IPS-15b (cell line): ENCODE results near the gene DOK6.
"Not testable (repeated sequence)": the region's sequence is repeated elsewhere in the genome, so short reads cannot be mapped to it uniquely, and the experiment has no call there.

ENCODE experiments used
- H3K27me3 ChIP-seq: one replicate; pipeline ENCODE4 v1.6.1; 2013; ENCODE audit warnings: low read length; ENCODE audit not compliant: control insufficient read depth, insufficient read depth
- H3K36me3 ChIP-seq: one replicate; pipeline ENCODE4 v1.6.1; 2013; ENCODE audit warnings: low read length; ENCODE audit not compliant: control insufficient read depth, insufficient read depth
- H3K4me1 ChIP-seq: one replicate; pipeline ENCODE4 v1.6.1; 2013; ENCODE audit warnings: mild to moderate bottlenecking, low read length; ENCODE audit not compliant: control insufficient read depth, insufficient read depth
- H3K4me3 ChIP-seq: one replicate; pipeline ENCODE4 v1.5.1; 2013; ENCODE audit warnings: low read depth, low read length
- H3K9ac ChIP-seq: one replicate; pipeline ENCODE4 v1.6.1; 2013; ENCODE audit warnings: low read depth, mild to moderate bottlenecking, low read length
- H3K9me3 ChIP-seq: one replicate; pipeline ENCODE4 v1.6.1; 2013; ENCODE audit warnings: mild to moderate bottlenecking, low read length; ENCODE audit not compliant: control insufficient read depth, insufficient read depth

The DOK6 gene

DNA sequence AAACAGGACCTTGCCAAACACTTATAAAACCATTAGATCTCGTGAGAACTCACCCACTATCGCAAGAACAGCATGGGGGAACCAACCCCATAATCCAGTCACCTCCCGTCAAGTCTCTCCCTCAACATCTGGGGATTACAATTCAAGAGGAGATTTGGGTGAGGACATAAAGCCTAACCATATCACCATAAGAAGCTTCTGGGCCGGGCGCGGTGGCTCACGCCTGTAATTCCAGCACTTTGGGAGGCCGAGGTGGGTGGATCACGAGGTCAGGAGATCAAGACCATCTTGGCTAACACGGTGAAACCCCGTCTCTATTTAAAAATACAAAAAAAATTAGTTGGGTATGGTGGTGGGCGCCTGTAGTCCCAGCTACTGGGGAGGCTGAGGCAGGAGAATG, 434.3 kb downstream of the DOK6 start:
- not testable (repeated sequence) for H3K9me3 ChIP-seq, H3K4me3 ChIP-seq, H3K9ac ChIP-seq, H3K36me3 ChIP-seq, H3K4me1 ChIP-seq, H3K27me3 ChIP-seq

DNA sequence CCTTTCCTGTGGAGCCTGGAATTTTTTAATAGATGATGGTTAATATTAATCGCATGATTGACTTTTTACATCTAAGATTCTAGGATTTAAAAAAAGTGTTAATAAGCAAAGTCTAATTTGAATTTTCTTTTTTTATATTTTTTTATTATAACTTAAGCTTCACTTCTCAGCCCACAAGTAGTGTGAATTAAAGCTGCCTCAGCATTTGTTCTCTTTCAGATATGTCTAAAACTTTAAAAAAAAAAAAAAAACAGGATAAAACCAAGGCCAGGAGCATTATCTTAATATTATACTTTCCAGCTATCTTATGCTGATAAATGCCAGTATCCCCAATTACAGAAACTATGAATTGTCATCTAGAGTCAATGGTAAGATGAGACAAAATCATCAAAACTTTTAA, 437.3 kb downstream of the DOK6 start:
- no peaks in the 10 kb centered on the region for H3K27me3 ChIP-seq
- H3K9ac ChIP-seq, result no peak overlapping the region
- H3K4me1 ChIP-seq, result no peaks in the 10 kb centered on the region
- no peak overlapping the region for H3K4me3 ChIP-seq
- no peaks in the 10 kb centered on the region for H3K9me3 ChIP-seq
- H3K36me3 ChIP-seq, result no peaks in the 10 kb centered on the region

DNA sequence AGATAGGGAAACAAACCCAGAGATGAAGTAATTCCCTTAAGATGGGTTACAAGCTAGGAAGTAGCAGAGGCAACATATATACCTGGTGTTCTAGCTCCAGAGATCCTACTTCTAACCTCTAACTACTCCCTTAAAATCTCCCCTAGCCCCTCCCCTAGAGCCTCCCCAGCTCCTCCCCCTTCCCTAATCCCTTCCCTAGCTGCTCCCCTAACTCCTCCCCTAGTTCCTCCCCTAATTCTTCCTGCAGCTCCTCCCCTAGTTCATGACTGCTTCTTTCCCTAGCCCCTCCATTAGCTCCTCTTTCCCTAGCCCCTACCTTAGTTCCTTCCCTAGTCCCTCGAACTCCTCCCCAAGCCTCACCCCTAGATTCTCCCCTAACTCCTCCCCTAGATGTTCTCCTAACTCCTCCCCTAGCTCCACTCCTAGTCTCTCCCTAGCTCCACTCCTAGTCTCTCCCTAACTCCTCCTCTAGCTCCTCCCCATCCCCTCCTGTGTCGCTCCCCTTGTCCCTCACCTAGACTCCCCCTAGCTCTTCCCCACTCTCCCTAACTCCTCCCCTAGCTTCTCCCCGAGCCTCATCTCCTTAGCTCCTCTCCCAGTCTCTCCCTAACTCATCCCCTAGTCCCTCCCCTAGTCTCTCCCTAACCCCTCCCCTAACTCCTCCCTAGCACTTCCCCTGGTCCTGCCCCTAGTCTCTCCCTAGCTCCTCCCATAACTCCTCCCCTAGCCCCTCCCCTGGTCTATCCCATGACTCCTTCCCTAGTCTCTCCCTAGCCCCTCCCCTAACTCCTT, 438.1 kb downstream of the DOK6 start:
- Histone ChIP-seq H3K36me3 (no peaks in the 10 kb centered on the region), H3K27me3 (no peaks in the 10 kb centered on the region), H3K4me3 (no peak overlapping the region), H3K9me3 (no peaks in the 10 kb centered on the region), H3K9ac (no peak overlapping the region), H3K4me1 (no peaks in the 10 kb centered on the region)

DNA sequence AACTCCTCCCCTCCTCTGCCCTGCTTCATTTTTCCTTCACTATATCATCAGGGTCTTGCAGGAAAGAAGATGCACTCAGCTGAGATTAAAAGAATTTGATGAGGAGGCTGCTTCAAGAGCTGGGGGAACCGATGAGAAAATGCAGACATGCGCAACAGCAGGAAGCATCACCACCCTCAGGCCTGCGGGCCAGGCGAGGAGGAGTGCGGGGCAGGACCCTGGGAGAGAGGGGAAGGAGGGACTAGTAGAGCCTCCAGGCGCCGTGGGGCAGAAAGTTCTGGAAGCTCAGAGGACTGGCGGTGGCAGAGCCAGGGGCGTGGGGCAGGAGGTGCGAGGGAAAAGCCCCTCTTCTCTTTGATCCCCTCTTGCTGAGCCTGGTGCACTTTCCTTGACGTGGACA, 438.8 kb downstream of the DOK6 start:
- H3K9ac ChIP-seq, result no peak overlapping the region
- H3K9me3 ChIP-seq, result no peaks in the 10 kb centered on the region
- no peak overlapping the region for H3K4me3 ChIP-seq
- H3K27me3 ChIP-seq, result no peaks in the 10 kb centered on the region
- H3K4me1 ChIP-seq, result no peaks in the 10 kb centered on the region
- H3K36me3 ChIP-seq, result no peaks in the 10 kb centered on the region

DNA sequence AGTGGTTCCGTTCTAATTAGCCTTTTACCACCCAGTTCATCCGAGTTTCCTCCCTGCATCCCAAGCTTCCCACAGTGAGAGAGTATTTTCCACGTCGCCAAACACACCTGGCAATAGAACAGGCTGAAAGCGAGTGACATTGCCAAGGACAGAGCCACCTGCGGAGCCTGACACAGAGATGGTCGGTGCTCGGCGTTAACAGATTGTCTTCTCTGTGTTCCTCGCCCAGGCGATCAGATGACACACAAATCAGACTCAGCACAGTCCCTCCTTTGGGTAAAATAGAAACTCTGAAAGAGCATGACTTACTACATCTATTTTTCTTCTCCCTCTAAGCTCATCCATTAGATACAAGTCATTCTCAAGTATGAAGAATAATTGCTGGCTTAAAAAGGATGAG, 439.3 kb downstream of the DOK6 start:
- Histone ChIP-seq H3K4me3 (no peak overlapping the region), H3K4me1 (no peaks in the 10 kb centered on the region), H3K27me3 (no peaks in the 10 kb centered on the region), H3K9me3 (no peaks in the 10 kb centered on the region), H3K36me3 (no peaks in the 10 kb centered on the region), H3K9ac (no peak overlapping the region)

DNA sequence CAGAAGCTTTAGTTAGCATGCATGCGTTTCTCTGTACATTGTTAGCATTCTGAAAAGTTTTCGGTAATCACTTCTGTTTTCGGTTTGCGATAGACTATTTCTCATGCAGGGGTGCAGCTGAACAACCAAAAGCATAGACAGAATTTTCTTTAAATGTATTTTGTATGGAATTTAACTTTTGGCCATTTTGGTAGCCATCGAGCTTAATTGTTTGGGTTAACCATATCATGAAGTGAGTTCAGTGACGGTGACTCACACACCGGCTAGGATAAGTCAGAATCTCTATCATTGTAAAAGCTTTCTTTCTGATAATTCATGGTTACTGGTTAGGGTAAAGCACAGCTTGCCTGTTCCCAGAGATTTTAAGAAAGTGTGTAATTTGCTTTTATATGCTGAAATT, 439.8 kb downstream of the DOK6 start:
- H3K4me1 ChIP-seq, result no peaks in the 10 kb centered on the region
- no peaks in the 10 kb centered on the region for H3K27me3 ChIP-seq
- H3K9ac ChIP-seq, result no peak overlapping the region
- no peak overlapping the region for H3K4me3 ChIP-seq
- H3K9me3 ChIP-seq, result no peaks in the 10 kb centered on the region
- no peaks in the 10 kb centered on the region for H3K36me3 ChIP-seq

DNA sequence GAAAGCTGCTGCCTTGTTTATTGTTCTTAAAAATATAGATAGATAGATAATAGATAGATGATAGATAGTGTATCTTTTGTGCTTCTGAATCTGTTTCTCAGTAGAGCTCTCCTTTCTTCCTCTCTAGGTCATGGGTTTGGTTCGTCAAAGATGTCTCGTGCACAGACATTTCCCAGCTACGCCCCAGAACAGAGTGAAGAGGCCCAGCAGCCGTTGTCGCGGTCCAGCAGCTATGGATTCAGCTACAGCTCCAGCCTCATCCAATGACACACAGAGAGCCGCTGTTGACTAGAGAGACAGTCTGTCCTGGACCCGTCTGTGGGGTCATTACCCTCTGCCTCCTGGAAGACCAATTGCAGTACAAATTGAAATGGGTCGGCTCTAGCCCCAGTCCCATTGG, 440.4 kb downstream of the DOK6 start:
- no peak overlapping the region for H3K9ac ChIP-seq
- H3K4me1 ChIP-seq, result peaks cover 3% of the 10 kb centered on the region
- no peaks in the 10 kb centered on the region for H3K9me3 ChIP-seq
- H3K27me3 ChIP-seq, result no peaks in the 10 kb centered on the region
- H3K4me3 ChIP-seq, result no peak overlapping the region
- no peaks in the 10 kb centered on the region for H3K36me3 ChIP-seq

DNA sequence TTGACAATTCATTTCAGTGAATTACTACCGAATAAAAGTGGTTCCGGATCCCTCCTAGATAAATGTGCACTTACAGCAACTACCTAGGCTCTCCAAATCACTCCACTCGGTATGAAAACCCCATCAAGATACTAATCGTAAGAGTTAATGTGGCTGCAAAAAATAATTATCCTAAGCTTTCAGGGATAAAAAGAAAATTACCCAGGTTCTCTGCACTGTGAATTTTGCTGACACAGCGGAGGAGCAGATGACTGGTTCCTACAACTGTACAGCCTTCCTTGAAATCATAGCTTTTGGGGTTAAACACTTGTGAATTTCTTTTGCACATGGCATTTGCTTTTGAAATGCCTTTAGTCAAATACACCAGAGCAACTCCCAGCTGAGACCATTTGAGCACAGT, 442.3 kb downstream of the DOK6 start:
- H3K27me3 ChIP-seq, result no peaks in the 10 kb centered on the region
- peaks cover 3% of the 10 kb centered on the region for H3K4me1 ChIP-seq
- H3K9ac ChIP-seq, result no peak overlapping the region
- no peaks in the 10 kb centered on the region for H3K9me3 ChIP-seq
- H3K4me3 ChIP-seq, result no peak overlapping the region
- H3K36me3 ChIP-seq, result no peaks in the 10 kb centered on the region

DNA sequence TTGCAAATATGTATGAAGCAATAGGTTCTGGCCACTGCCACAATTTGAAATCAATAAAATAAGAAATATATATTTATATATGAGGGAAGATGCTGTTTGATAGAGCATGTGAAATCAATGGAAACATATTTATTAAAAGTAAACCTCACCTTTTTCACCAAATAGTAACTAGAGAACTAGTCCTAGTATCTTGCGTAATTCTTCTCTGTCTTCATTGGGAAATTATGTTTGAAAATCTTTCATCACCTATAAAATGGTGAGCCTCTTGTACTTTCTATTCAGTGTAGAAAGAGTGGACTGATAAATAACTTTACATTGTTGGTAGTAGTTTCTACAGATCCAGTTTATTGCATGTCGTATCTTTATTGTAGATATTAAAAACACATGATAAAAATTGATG, 444.0 kb downstream of the DOK6 start:
- no peaks in the 10 kb centered on the region for H3K27me3 ChIP-seq
- no peak overlapping the region for H3K4me3 ChIP-seq
- H3K4me1 ChIP-seq, result peaks cover 3% of the 10 kb centered on the region
- H3K9ac ChIP-seq, result no peak overlapping the region
- no peaks in the 10 kb centered on the region for H3K9me3 ChIP-seq
- H3K36me3 ChIP-seq, result no peaks in the 10 kb centered on the region

DNA sequence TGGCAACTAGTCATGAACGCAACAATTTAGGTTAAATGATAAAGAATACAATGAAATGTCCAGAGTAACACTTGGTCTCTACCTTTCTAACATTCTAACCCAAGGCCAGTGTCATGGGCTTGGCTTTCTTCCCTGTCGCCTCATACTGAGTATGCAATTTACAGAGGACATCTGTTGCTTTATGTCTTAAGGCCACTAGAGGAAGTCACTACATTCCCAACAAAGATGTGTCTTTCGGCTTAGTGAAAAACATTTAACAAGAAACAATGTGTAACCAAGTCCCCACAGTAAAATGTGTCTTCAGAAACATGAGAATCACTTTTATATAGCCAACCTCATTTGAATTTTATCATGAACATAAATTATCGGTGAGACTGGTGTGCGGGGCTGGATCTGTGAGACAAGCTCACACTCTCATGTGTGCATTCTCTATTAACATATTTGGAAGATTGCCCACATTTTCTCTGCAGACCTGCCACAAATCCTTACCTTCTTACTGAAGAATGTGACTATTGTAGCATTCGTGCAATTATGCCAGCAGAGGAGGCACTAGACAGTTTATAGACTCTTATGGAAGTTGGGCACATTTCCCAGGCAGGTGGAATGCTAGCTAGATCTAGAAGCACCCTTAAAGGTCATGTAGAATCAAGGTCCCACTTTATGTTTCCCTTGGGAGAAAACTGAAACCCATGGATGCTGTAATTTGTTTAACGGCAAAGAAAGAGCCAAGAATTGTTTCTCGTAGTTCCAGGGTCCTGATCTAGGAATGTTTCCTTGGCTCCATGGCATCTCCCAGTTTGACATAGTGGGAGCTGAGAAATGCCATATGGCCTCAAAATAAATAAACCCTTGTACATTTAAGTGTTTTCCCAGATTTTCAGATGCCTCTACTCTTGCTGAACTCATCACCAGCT, 445.2 kb downstream of the DOK6 start:
- Histone ChIP-seq H3K36me3 (no peaks in the 10 kb centered on the region), H3K4me3 (no peak overlapping the region), H3K9ac (no peak overlapping the region), H3K27me3 (no peaks in the 10 kb centered on the region), H3K4me1 (peaks cover 3% of the 10 kb centered on the region), H3K9me3 (no peaks in the 10 kb centered on the region)

DNA sequence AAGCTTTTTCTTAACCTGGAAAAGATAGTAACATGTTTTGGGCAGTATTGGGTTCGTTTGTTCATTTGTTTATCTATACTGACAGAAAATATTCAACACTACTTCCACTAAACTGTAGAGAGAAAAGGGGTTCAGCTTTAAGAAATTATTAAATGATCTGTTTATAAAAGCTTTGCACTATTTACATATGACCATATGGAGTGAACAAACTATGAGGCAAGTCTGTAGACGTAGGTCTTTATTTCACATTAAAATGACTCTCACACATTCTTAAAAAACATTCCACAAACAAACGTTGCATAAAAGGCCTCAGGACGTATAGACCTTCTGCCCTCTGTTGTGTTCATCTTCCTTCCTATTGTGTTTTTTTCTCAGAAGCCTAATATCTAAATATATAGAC, 452.4 kb downstream of the DOK6 start:
- no peak overlapping the region for H3K4me3 ChIP-seq
- H3K9me3 ChIP-seq, result no peaks in the 10 kb centered on the region
- H3K36me3 ChIP-seq, result no peaks in the 10 kb centered on the region
- no peak overlapping the region for H3K9ac ChIP-seq
- no peaks in the 10 kb centered on the region for H3K4me1 ChIP-seq
- H3K27me3 ChIP-seq, result no peaks in the 10 kb centered on the region

DNA sequence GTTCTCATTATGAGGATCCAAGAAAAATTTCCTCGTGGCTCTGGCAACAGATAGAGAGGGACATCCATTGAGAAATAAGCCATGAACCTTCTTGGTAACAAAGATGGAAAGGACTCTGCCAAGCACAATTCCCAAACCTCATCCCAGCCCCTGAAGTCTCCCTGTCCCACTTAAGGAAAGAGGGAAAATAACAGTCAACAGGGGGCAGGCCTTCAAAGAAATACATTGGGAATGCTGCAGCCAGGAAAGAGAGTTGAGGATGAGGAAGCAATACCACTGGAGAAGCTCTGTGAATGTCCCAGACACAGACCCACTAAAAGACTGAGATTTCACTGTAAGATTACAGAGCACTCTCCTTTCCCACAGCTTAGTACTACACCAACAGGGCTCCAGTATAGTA, 453.8 kb downstream of the DOK6 start:
- Histone ChIP-seq H3K36me3 (no peaks in the 10 kb centered on the region), H3K9me3 (no peaks in the 10 kb centered on the region), H3K9ac (no peak overlapping the region), H3K4me1 (no peaks in the 10 kb centered on the region), H3K27me3 (no peaks in the 10 kb centered on the region), H3K4me3 (no peak overlapping the region)
